ENCODE measurements around the gene IMMT. TPM values are rescaled to one million over a fixed set of nuclear protein-coding genes. Genes with fewer than 3 reads are reported as not detected.
"Not testable (repeated sequence)": the region's sequence is repeated elsewhere in the genome, so short reads cannot be mapped to it uniquely, and the experiment has no call there.

The IMMT gene
- total RNA-seq (107 and 112 TPM in 2 replicates), polyA plus RNA-seq (188 and 196 TPM in 2 replicates)

DNA sequence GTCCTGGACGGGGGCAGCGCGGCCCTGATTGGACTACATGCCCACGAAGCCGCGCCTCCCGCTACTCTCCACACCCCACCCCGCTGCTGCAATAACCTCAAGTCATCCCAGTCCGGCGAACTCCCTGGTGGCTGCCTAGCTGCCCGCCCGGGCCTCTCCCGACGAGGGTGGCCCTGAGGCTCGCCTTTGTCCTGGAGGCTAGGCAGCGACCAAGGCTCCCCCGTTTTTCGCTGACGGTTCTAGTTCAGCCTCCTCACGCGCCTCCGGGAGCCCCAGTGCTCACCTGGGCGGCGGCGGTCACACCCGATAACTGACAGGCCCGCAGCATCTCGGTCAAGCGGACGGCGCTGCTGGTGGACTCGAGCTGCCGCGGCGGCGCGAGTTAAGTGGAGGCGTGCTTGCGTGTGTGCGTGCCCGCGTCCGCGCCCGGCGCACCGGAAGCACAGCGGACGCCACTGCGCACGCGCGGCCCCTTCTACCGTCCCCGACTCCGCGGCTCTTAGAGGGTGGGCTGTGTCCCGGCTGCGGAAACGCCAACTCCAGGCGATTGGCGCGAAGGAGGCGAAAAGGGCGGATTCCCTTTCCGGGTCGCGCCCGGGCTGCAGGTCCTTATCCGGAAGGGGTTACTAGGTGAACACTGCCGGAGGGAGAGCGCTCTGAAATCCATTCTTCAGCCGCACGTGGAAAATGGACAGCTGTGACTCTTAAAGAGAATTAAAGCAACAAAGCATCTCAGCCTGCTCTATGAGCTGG is at the start of gene IMMT:
IMMT (minus strand) TSS at position 408 of the 753 bp plus-strand sequence; CDS start at position 328, 80 bp downstream.
- H3K27ac ChIP-seq = peak within 1 kb of the TSS; percentile 99

DNA sequence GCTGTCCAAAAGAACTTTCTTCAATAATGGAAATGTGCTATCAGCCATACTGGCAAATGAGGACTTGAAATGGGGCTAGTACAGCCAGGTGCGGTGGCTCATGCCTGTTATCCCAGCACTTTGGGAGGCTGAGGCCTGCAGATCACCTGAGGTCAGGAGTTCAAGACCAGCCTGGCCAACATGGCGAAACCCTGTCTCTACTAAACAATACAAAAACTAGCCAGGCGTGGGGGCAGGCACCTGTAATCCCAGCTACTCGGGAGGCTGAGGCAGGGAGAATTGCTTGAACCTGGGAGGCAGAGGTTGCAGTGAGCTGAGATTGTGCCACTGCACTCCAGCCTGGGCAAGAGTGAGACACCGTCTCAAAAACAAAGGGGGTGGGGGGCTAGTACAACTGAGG is 49.5 kb upstream of the IMMT start:
- H3K27ac ChIP-seq = peak overlapping the region; percentile 68
- H3K4me1 ChIP-seq (ENCODE audit: low read depth) = peaks cover 13% of the 10 kb centered on the region
- not testable (repeated sequence) for DNase-seq (ENCODE audit: low read depth in 1 of 2, low spot score in 1 of 2); H3K27me3 ChIP-seq; H3K4me3 ChIP-seq; H3K36me3 ChIP-seq; H3K9me3 ChIP-seq (ENCODE audit: low read depth)

More for the DNA sequence above, at the start of gene IMMT:
- TF ChIP-seq, protein P1, sequence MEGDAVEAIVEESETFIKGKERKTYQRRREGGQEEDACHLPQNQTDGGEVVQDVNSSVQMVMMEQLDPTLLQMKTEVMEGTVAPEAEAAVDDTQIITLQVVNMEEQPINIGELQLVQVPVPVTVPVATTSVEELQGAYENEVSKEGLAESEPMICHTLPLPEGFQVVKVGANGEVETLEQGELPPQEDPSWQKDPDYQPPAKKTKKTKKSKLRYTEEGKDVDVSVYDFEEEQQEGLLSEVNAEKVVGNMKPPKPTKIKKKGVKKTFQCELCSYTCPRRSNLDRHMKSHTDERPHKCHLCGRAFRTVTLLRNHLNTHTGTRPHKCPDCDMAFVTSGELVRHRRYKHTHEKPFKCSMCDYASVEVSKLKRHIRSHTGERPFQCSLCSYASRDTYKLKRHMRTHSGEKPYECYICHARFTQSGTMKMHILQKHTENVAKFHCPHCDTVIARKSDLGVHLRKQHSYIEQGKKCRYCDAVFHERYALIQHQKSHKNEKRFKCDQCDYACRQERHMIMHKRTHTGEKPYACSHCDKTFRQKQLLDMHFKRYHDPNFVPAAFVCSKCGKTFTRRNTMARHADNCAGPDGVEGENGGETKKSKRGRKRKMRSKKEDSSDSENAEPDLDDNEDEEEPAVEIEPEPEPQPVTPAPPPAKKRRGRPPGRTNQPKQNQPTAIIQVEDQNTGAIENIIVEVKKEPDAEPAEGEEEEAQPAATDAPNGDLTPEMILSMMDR (IDR thresholded peaks at IDR 0.05; ENCODE audit: low read depth, low read length) = no peak
- DNase-seq (ENCODE audit: low read depth in 1 of 2, low spot score in 1 of 2) = peak; percentile 98
- Histone ChIP-seq H3K4me3 (peak within 1 kb of the TSS; percentile 87), H3K36me3 (no peaks in the 10 kb centered on the region), H3K27me3 (no peaks in the 10 kb centered on the region), H3K9me3 (ENCODE audit: low read depth) (no peaks in the 10 kb centered on the region), H3K4me1 (ENCODE audit: low read depth) (peaks cover 8% of the 10 kb centered on the region)

DNA sequence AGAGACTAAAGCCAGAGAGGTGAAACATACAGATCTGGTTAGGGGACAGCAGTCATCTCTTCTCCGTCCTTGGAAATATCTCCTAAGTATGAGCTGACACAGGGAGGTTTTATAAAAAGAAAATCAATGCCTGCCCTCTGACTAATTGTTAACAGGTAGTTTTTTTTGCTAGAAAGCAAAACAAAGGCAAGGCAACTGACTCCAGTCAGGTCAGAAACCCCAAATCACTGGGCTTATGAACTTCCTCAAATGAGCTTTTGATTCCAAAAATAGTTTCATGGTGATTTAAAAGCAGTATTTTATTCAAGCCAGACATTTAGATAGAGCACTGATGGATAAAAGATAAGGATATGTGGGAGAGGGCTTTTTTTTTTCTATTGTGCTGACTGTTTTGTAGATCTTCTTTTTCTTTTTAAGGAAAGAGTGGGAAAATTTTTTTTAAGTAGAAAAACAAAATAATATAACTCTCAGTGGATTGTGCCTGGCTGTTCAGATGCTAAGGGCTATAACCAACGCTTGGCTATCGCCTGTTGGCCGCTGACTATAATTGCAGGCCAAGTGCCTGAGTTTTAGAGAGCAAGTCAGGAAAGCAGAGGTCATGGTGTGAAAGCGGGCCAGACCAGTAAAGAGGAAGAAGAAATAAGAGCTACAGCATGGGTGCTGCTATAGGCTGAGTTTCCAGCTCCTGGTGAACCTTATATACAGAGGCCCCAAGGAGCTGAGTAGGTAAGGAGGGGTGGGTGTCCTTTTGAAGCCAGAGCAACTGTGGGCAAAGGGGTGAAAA is 48.9 kb upstream of the IMMT start:
- no peaks in the 10 kb centered on the region for H3K9me3 ChIP-seq (ENCODE audit: low read depth)
- H3K36me3 ChIP-seq = no peaks in the 10 kb centered on the region
- no peak for DNase-seq (ENCODE audit: low read depth in 1 of 2, low spot score in 1 of 2)
- H3K27ac ChIP-seq = no peak overlapping the region
- H3K4me1 ChIP-seq (ENCODE audit: low read depth) = peaks cover 13% of the 10 kb centered on the region
- no peak overlapping the region for H3K4me3 ChIP-seq
- no peaks in the 10 kb centered on the region for H3K27me3 ChIP-seq
- TF ChIP-seq, protein P1 (IDR thresholded peaks at IDR 0.05; ENCODE audit: low read depth, low read length) = no peak

DNA sequence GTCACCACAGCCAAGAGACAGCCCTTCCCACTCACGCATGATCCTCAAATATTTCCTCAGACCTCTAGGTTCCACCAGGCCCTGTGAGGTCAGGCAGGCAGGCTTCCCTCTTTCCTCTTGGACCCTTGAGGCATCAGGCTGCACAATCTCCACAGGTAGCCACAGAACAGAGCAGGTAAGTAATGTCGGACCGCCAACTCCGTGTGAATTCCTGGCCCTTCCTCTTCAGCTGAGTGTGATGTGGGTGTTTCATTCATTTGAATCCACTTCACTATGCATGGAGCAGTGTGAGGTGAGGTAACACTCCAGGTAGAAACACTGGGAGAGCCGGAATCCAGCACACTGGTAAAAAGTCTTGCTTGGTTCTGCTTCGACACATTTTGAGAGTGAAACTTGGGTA is 48.0 kb upstream of the IMMT start:
- TF ChIP-seq, protein P1 (IDR thresholded peaks at IDR 0.05; ENCODE audit: low read depth, low read length) = no peak
- DNase-seq (ENCODE audit: low read depth in 1 of 2, low spot score in 1 of 2) = no peak
- Histone ChIP-seq H3K36me3 (no peaks in the 10 kb centered on the region), H3K9me3 (ENCODE audit: low read depth) (no peaks in the 10 kb centered on the region), H3K4me1 (ENCODE audit: low read depth) (peaks cover 13% of the 10 kb centered on the region), H3K27me3 (no peaks in the 10 kb centered on the region), H3K4me3 (no peak overlapping the region), H3K27ac (no peak overlapping the region)

DNA sequence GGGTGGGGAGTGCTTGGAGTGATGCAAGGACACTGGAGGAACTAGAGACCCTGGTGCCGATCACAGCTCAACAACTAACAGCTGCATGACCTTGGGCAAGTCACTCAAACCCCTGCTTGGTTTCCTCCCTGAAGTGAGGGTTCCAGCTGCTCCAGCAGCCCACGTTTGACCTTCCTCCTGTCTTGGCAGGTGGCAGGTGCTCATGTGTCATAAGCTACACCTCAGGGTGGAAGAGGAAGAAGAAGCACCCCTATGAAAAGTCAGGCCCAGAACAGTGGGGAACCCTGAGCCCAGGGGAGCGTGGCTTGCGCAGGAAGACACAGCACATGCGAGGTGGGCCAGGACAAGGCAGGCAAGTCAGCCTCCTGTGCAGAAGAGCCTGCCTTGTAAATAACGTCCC is 46.3 kb upstream of the IMMT start:
- H3K27me3 ChIP-seq = no peaks in the 10 kb centered on the region
- no peak overlapping the region for H3K27ac ChIP-seq
- no peaks in the 10 kb centered on the region for H3K9me3 ChIP-seq (ENCODE audit: low read depth)
- H3K4me1 ChIP-seq (ENCODE audit: low read depth) = peaks cover 13% of the 10 kb centered on the region
- TF ChIP-seq, protein P1 (IDR thresholded peaks at IDR 0.05; ENCODE audit: low read depth, low read length) = no peak
- DNase-seq (ENCODE audit: low read depth in 1 of 2, low spot score in 1 of 2) = no peak
- no peaks in the 10 kb centered on the region for H3K36me3 ChIP-seq
- no peak overlapping the region for H3K4me3 ChIP-seq

DNA sequence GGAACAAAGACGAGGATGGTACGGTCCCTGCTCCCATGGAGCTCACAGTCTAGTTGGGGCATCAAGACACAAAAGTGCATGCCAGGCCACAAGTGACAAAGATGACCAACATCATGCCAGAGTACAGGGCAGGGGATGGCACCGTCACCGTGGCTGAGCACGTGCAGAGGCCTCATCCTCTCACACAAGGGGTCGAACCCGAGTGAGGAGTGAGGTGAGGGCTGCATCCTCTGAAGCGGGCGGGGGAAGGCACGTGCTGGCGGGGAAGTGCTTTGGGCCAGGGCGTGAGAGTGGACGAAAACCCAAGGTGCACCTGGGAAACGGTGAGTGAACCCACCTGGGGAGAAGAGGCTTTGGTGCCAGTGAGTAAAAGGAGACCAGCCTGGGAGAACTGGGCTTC is 45.0 kb upstream of the IMMT start:
- H3K4me3 ChIP-seq = no peak overlapping the region
- peaks cover 16% of the 10 kb centered on the region for H3K4me1 ChIP-seq (ENCODE audit: low read depth)
- no peaks in the 10 kb centered on the region for H3K9me3 ChIP-seq (ENCODE audit: low read depth)
- H3K27ac ChIP-seq = no peak overlapping the region
- H3K27me3 ChIP-seq = no peaks in the 10 kb centered on the region
- no peaks in the 10 kb centered on the region for H3K36me3 ChIP-seq
- DNase-seq (ENCODE audit: low read depth in 1 of 2, low spot score in 1 of 2) = no peak
- TF ChIP-seq, protein P1 (IDR thresholded peaks at IDR 0.05; ENCODE audit: low read depth, low read length) = no peak

All from cardiac muscle cell (in vitro differentiated cells and primary cell).